SH-SY5Y (cell line): ENCODE data around the gene MLLT6.

Experiments
- GATA2 ChIP-seq: IDR thresholded peaks from 2 replicates; pipeline ENCODE4 v1.6.1; 2011; ENCODE audit warnings: mild to moderate bottlenecking, low read depth, low read length
- GATA3 ChIP-seq: IDR thresholded peaks from 2 replicates; pipeline ENCODE4 v1.6.1; 2011; ENCODE audit warnings: low read depth, mild to moderate bottlenecking, low read length, moderate library complexity

- no peak for TF ChIP-seq GATA2
- TF ChIP-seq GATA3 = no peak
Observed at GRCh38 chr17:38706505-38707216, 1.6 kb downstream of the MLLT6 start.
